K562 (cell line): ENCODE measurements around the gene MBL2. TPM values are rescaled to one million over a fixed set of nuclear protein-coding genes. Genes with fewer than 3 reads are reported as not detected.

Source experiments
- ATAC-seq: fragments of 200-7000 bp; cut with Tn5 transposase; 3 replicates; pipeline ENCODE4 v1.9.1; 2020; ENCODE audit warnings: moderate library complexity
- BruUV-seq: library from RNA; stranded (reverse); fragments of 400-500 nt; replicated peaks from 2 replicates; lab custom pipeline; 2021; lab: Mats Ljungman, UMichigan
- CTCF ChIA-PET: fragments of 300-600 bp; formaldehyde crosslinking; extraction: SDS; loops from one replicate; lab custom pipeline; 2021; ENCODE audit warnings: low intra/inter-chr PET ratio; lab: Yijun Ruan, JAX
- POLR2A ChIA-PET: fragments of 300-600, 350-650 bp; sonication (Branson Sonifier 250); formaldehyde crosslinking; extraction: SDS; loops from one replicate; lab custom pipeline; 2021; ENCODE audit warnings: antibody characterized with exemption, inconsistent platforms; lab: Yijun Ruan, JAX
- DNase-seq, 4 experiments: peaks; one replicate each; pipeline versions ENCODE4 v3.0.0 to v3.0.0-alpha.2; 2011 to 2018; ENCODE audit warnings: low spot score in 3 of 4, mixed read lengths in 3 of 4; ENCODE audit errors: extremely low read depth in 1 of 4
- FAIRE-seq: peaks from 2 replicates; lab custom pipeline; 2011; peaks lifted over from hg19 to GRCh38; lab: Jason Lieb, UNC
- H2AFZ ChIP-seq: 2 replicates; pipeline ENCODE4 v1.6.0; 2011; ENCODE audit warnings: low read depth, low read length, control low read depth, inconsistent platforms
- H3K27ac ChIP-seq: fragments of 200-600 bp; 3 replicates; pipeline ENCODE4 v1.8.0; 2011; ENCODE audit warnings: low read depth, mild to moderate bottlenecking, control low read depth, inconsistent platforms, low read length, moderate library complexity, mixed read lengths; ENCODE audit errors: extremely low read depth
- H3K27me3 ChIP-seq, 2 experiments: fragments of 300-600 bp in 1 of 2; 2 replicates in 1 of 2; 3 replicates in 1 of 2; pipeline versions ENCODE4 v1.6.0 to v1.8.0; 2011; ENCODE audit warnings: inconsistent platforms in 2 of 2, low read length in 2 of 2, mild to moderate bottlenecking in 1 of 2, mixed read lengths in 1 of 2, moderate library complexity in 1 of 2; ENCODE audit not compliant: control insufficient read depth in 2 of 2, insufficient read depth in 2 of 2
- H3K36me3 ChIP-seq: fragments of 300-600 bp; 3 replicates; pipeline ENCODE4 v1.8.0; 2011; ENCODE audit warnings: mild to moderate bottlenecking, low read length, inconsistent platforms; ENCODE audit not compliant: control insufficient read depth, insufficient read depth
- H3K4me1 ChIP-seq, 2 experiments: fragments of 200-600 bp in 1 of 2; replicated peaks in 1 of 2; 2 replicates in 1 of 2; 3 replicates in 1 of 2; pipeline versions ENCODE4 v1.5.1 to v1.8.0; 2011; ENCODE audit warnings: inconsistent platforms in 2 of 2, low read length in 2 of 2, mild to moderate bottlenecking in 1 of 2, mixed read lengths in 1 of 2, moderate library complexity in 1 of 2; ENCODE audit not compliant: control insufficient read depth in 2 of 2, insufficient read depth in 2 of 2
- H3K4me2 ChIP-seq: 2 replicates; pipeline ENCODE4 v1.6.1; 2011; ENCODE audit warnings: low read length, control low read depth, inconsistent platforms, mixed read lengths; ENCODE audit not compliant: insufficient read depth
- H3K4me3 ChIP-seq: fragments of 200-600 bp; sonication (generic), shearing (Covaris generic); 2 replicates; pipeline ENCODE4 v1.5.1; 2016; ENCODE audit warnings: control low read depth, inconsistent platforms
- H3K79me2 ChIP-seq: fragments of 200-600 bp; 3 replicates; pipeline ENCODE4 v1.8.0; 2011; ENCODE audit warnings: low read length, inconsistent platforms; ENCODE audit not compliant: control insufficient read depth, insufficient read depth
- H3K9ac ChIP-seq, 2 experiments: 2 replicates each; pipeline versions ENCODE4 v1.6.0 to v1.6.1; 2011; ENCODE audit warnings: low read depth in 2 of 2, low read length in 2 of 2, control low read depth in 1 of 2, inconsistent platforms in 1 of 2, mild to moderate bottlenecking in 1 of 2, mixed read lengths in 1 of 2; ENCODE audit not compliant: insufficient read depth in 1 of 2
- H3K9me1 ChIP-seq: one replicate; pipeline ENCODE4 v1.6.0; 2011; ENCODE audit warnings: inconsistent platforms, mild to moderate bottlenecking, low read length, moderate library complexity; ENCODE audit not compliant: control insufficient read depth, insufficient read depth
- H3K9me3 ChIP-seq: replicated peaks from 2 replicates; pipeline ENCODE4 v1.5.1; 2011; ENCODE audit warnings: low read depth, low read length, inconsistent platforms; ENCODE audit not compliant: control insufficient read depth, insufficient read depth
- H4K20me1 ChIP-seq: replicated peaks from 2 replicates; pipeline ENCODE4 v1.6.1; 2011; ENCODE audit warnings: low read length, inconsistent platforms, mixed read lengths; ENCODE audit not compliant: control insufficient read depth, insufficient read depth
- EGR1 ChIP-seq: fragments of 450-650 bp; conservative IDR thresholded peaks from 2 replicates; pipeline ENCODE4 v1.6.1; 2017; ENCODE audit warnings: mild to moderate bottlenecking
- ETV5 ChIP-seq: sonication (generic); formaldehyde crosslinking; IDR thresholded peaks from 2 replicates; pipeline ENCODE4 v1.4.0; 2020; ENCODE audit warnings: low read depth, mild to moderate bottlenecking, missing genetic modification reagents
- HIVEP1 ChIP-seq: fragments of 250-450 bp; sonication (Bioruptor Pico); IDR thresholded peaks from 2 replicates; pipeline ENCODE4 v1.4.0; 2020; ENCODE audit warnings: mild to moderate bottlenecking
- JUND ChIP-seq, 2 experiments: IDR thresholded peaks; 2 replicates in 1 of 2; 3 replicates in 1 of 2; pipeline ENCODE4 v1.6.1; 2011; ENCODE audit warnings: borderline replicate concordance in 2 of 2, low read depth in 2 of 2, low read length in 2 of 2, improper control_type of control experiment in 1 of 2, missing biosample characterization in 1 of 2, missing genetic modification characterization in 1 of 2, missing genetic modification reagents in 1 of 2
- MLX ChIP-seq, 2 experiments: fragments of 450-650 bp in 1 of 2; sonication (generic) in 1 of 2; formaldehyde crosslinking; conservative IDR thresholded peaks; 2 replicates each; pipeline versions ENCODE4 v1.4.0 to v1.8.1; 2020 to 2022; ENCODE audit warnings: mild to moderate bottlenecking in 1 of 2, missing genetic modification reagents in 1 of 2
- NR2C1 ChIP-seq, 2 experiments: fragments of 450-650 bp; IDR thresholded peaks; 2 replicates each; pipeline ENCODE4 v1.6.1; 2017; ENCODE audit warnings: mild to moderate bottlenecking in 2 of 2, antibody characterized with exemption in 1 of 2, inconsistent platforms in 1 of 2, missing compliant biosample characterization in 1 of 2, missing genetic modification characterization in 1 of 2
- PRDM10 ChIP-seq: fragments of 450-650 bp; IDR thresholded peaks from 2 replicates; pipeline ENCODE4 v1.6.1; 2018; ENCODE audit not compliant: partially characterized antibody
- TFAM ChIP-seq: fragments of 250-450 bp; sonication (Bioruptor Pico); conservative IDR thresholded peaks from 2 replicates; pipeline ENCODE4 v1.5.0; 2021; ENCODE audit warnings: mild to moderate bottlenecking, moderate library complexity
- ZNF12 ChIP-seq: sonication (generic); formaldehyde crosslinking; IDR thresholded peaks from 2 replicates; pipeline ENCODE4 v1.4.0; 2020; ENCODE audit warnings: mild to moderate bottlenecking, missing genetic modification reagents
- WGBS: fragments of 100-300 bp; shearing (Covaris generic); methylation state at CpG from one replicate; pipeline ENCODE4 v1.1.6; 2016; ENCODE audit warnings: low coverage, mixed read lengths; ENCODE audit not compliant: insufficient coverage; ENCODE audit errors: missing lambda C conversion rate; 5-methylcytosine and 5-hydroxymethylcytosine counted together
- in situ Hi-C: fragments of 300-500 bp; cut with MboI; formaldehyde crosslinking; loops from 4 replicates; pipeline ENCODE4 v1.15.0; 2018; ENCODE audit warnings: inconsistent platforms, mixed read lengths
- intact Hi-C: fragments of 100-400 bp; cut with micrococcal nuclease; formaldehyde crosslinking; loops from 2 replicates; pipeline ENCODE4 v1.14.2; 2022
- polyA plus RNA-seq, 8 experiments: library from polyadenylated mRNA; depleted of rRNA in 4 of 8; stranded (reverse) in 5 of 8; unstranded in 3 of 8; fragments of >200 nt; fragmentation: Nextera tagmentation in 2 of 8; fragmentation: Illumina TruSeq in 1 of 8; extraction: Ambion mirVana in 2 of 8; extraction: Trizol in 1 of 8; gene quantifications; 2 replicates each; pipeline versions ENCODE4 v1.2.1 to v1.2.3, GENCODE V29; 2011 to 2014; ENCODE audit warnings: inconsistent platforms in 1 of 8, missing spikeins in 1 of 8
- total RNA-seq, 7 experiments: library from RNA; depleted of rRNA in 6 of 7; stranded (reverse); fragments of >200 nt in 6 of 7; fragmentation: Illumina TruSeq in 2 of 7; extraction: Trizol in 2 of 7; gene quantifications; 2 replicates each; pipeline versions ENCODE4 v1.2.1 to v1.2.3, GENCODE V29; 2011 to 2021; ENCODE audit warnings: low replicate concordance in 1 of 7
- TF ChIP-seq, protein P1 (sequence below): fragments of 450-650 bp; formaldehyde crosslinking; conservative IDR thresholded peaks from 2 replicates; pipeline ENCODE4 v1.4.0; 2022; ENCODE audit warnings: mild to moderate bottlenecking, missing genetic modification characterization
- TF ChIP-seq, protein P2 (sequence below): fragments of 450-650 bp; IDR thresholded peaks from 2 replicates; pipeline ENCODE4 v1.6.1; 2018; ENCODE audit warnings: mild to moderate bottlenecking, low read depth; ENCODE audit not compliant: partially characterized antibody
- TF ChIP-seq, protein P3 (sequence below), 2 experiments: fragments of 450-650 bp; IDR thresholded peaks; 2 replicates each; pipeline ENCODE4 v1.6.1; 2016

Gene MBL2
- total and polyA plus RNA-seq, 9 of the 15 experiments (the other 6 are each of a cell fraction or from before 2014, with no cell fraction given): not detected

DNA sequence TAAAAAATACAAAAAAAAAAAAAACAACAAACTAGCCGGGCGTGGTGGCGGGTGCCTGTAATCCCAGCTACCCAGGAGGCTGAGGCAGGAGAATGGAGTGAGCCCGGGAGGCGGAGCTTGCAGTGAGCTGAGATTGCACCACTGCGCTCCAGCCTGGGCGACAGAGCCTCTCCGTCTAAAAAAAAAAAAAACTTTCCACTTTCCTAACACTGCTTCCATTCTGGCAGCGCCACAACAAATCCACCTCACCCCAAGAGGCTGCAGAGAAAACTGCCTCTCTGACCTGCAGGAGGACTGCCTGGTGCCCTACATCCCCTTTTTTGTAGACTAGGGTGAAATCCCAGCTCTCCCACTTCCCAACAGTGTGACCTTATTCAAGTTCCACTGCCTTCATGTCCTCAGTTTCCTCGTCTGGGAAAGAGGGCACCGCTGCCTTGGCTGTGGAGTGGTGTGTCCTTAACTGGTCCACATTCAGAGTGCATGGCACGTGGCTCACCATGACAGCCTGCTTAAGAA lies 2.6 kb upstream of the MBL2 start:
- ChIA-PET CTCF (no interaction called here), POLR2A (no interaction called here)
- Histone ChIP-seq H4K20me1 (no peaks in the 10 kb centered on the region), H3K79me2 (no peaks in the 10 kb centered on the region), H3K9me3 (no peaks in the 10 kb centered on the region), H3K9me1 (no peaks in the 10 kb centered on the region), H3K27me3 (no peaks in the 10 kb centered on the region), H2AFZ (no peak overlapping the region), H3K4me1 (no peaks in the 10 kb centered on the region), H3K4me2 (no peak overlapping the region), H3K27ac (no peak overlapping the region), H3K9ac (no peak overlapping the region), H3K36me3 (no peaks in the 10 kb centered on the region), H3K4me3 (no peak overlapping the region)
- ATAC-seq (no peak), DNase-seq (no peak), FAIRE-seq (no peak)
- intact Hi-C loops (no loop called here), in situ Hi-C loops (no loop called here)
- 3% methylated on average over 9 of the region's 12 CpGs for WGBS
- no TSS peak for BruUV-seq
- TF ChIP-seq PRDM10 (no peak), TFAM (no peak), JUND (IDR thresholded peaks at IDR 0.05; ENCODE audit: borderline replicate concordance, low read depth, low read length) (no peak), JUND (tag; IDR thresholded peaks at IDR 0.05; ENCODE audit: borderline replicate concordance, low read depth, low read length) (no peak), ZNF12 (no peak), MLX (CRISPR knock-in tag; conservative IDR thresholded peaks at IDR 0.05) (no peak), EGR1 (no peak), HIVEP1 (CRISPR knock-in tag) (no peak), NR2C1 (IDR thresholded peaks at IDR 0.05) (no peak), NR2C1 (tag; IDR thresholded peaks at IDR 0.05) (no peak), ETV5 (CRISPR knock-in tag) (no peak)
- TF ChIP-seq, protein P1, sequence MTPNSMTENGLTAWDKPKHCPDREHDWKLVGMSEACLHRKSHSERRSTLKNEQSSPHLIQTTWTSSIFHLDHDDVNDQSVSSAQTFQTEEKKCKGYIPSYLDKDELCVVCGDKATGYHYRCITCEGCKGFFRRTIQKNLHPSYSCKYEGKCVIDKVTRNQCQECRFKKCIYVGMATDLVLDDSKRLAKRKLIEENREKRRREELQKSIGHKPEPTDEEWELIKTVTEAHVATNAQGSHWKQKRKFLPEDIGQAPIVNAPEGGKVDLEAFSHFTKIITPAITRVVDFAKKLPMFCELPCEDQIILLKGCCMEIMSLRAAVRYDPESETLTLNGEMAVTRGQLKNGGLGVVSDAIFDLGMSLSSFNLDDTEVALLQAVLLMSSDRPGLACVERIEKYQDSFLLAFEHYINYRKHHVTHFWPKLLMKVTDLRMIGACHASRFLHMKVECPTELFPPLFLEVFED (CRISPR knock-in tag): no peak
- TF ChIP-seq, protein P2, sequence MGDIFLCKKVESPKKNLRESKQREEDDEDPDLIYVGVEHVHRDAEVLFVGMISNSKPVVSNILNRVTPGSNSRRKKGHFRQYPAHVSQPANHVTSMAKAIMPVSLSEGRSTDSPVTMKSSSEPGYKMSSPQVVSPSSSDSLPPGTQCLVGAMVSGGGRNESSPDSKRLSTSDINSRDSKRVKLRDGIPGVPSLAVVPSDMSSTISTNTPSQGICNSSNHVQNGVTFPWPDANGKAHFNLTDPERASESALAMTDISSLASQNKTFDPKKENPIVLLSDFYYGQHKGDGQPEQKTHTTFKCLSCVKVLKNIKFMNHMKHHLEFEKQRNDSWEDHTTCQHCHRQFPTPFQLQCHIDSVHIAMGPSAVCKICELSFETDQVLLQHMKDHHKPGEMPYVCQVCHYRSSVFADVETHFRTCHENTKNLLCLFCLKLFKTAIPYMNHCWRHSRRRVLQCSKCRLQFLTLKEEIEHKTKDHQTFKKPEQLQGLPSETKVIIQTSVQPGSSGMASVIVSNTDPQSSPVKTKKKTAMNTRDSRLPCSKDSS: no peak
- TF ChIP-seq, protein P3, sequence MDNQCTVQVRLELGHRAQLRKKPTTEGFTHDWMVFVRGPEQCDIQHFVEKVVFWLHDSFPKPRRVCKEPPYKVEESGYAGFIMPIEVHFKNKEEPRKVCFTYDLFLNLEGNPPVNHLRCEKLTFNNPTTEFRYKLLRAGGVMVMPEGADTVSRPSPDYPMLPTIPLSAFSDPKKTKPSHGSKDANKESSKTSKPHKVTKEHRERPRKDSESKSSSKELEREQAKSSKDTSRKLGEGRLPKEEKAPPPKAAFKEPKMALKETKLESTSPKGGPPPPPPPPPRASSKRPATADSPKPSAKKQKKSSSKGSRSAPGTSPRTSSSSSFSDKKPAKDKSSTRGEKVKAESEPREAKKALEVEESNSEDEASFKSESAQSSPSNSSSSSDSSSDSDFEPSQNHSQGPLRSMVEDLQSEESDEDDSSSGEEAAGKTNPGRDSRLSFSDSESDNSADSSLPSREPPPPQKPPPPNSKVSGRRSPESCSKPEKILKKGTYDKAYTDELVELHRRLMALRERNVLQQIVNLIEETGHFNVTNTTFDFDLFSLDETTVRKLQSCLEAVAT (IDR thresholded peaks at IDR 0.05): no peak
